GM20000 (cell line): ENCODE data around the gene TENT4B.

Experiments used
- DNase-seq: peaks from one replicate; pipeline ENCODE4 v3.0.0; 2012; ENCODE audit warnings: low spot score
- CTCF ChIP-seq: IDR thresholded peaks from 2 replicates; pipeline ENCODE4 v1.5.1; 2012; ENCODE audit warnings: mild to moderate bottlenecking, control low read depth; ENCODE audit errors: extremely low read depth, missing control alignments

The TENT4B gene

DNA sequence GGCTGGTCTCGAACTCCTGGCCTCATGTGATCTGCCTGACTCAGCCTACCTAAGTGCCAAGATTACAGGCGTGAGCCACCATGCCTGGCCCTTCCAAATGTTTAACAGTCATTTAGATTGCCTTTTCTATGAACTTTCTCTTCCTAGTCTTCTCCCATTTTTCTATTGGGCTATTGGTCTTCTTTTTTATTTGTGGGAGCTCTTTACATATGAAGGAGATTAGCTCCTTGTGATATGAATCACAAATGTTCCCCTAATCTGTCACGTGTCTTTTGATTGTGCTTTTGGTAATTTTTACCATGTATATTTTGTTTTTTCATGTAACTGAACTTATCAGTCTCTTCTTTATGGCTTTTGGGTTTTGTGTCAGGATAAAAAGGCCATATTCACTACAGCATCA lies 125.1 kb downstream of the TENT4B start:
- DNase-seq = no peak
- no peak for TF ChIP-seq CTCF

DNA sequence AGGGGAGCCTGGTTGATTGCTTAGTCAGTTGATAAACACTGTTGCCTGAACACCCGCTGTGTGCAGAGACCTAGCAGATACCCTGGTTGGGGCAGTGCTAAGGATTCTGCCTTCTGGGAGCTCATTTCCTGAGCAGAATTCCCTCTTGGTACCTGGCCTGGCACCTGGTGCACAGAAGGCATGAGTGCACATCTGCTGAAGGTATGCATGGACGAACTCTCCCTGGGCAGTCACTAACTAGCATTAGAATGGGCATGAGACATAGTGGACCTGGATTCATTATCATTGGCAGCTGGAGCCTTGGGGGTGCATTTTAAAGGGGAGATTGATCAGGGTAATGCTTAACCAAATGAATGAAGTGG lies 126.4 kb downstream of the TENT4B start:
- no peak for TF ChIP-seq CTCF
- no peak for DNase-seq

GRCh38 chr16:50280932-50281331 lies 127.8 kb downstream of the TENT4B start:
- no peak for TF ChIP-seq CTCF

More at GRCh38 chr16:50280932-50281331, 127.8 kb downstream of the TENT4B start:
- no peak for DNase-seq
